HG02840 (cell line): ENCODE results near the gene RCAN3.
"Not testable (repeated sequence)": the region's sequence is repeated elsewhere in the genome, so short reads cannot be mapped to it uniquely, and the experiment has no call there.

ENCODE experiments used
- ATAC-seq: cut with Tn5 transposase; IDR thresholded peaks from one replicate; pipeline ENCODE4 v1.9.1; 2021; ENCODE audit warnings: mild to moderate bottlenecking, moderate library complexity, moderate number of reproducible peaks; ENCODE audit not compliant: unreplicated experiment, low FRiP score

The RCAN3 gene

DNA sequence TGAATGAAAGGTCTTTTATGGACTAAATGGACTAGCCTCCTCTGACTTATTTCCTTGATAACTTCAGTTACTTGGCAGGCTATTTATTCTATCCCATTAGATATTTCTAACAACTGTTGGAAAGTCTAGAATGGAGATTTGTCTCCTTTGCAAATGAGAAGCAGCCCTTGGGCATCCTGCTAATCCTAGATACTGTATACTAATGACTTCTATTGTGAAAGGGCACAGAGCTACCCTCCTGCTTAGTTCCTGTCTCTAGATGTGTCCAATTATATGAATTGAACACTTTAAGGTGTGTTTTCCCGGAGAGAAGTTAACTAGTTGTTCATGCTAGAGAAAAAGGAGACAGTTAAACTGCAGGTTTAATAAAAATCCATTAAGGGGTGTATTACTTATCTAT, 43.0 kb downstream of the RCAN3 start:
- ATAC-seq, result no peak

DNA sequence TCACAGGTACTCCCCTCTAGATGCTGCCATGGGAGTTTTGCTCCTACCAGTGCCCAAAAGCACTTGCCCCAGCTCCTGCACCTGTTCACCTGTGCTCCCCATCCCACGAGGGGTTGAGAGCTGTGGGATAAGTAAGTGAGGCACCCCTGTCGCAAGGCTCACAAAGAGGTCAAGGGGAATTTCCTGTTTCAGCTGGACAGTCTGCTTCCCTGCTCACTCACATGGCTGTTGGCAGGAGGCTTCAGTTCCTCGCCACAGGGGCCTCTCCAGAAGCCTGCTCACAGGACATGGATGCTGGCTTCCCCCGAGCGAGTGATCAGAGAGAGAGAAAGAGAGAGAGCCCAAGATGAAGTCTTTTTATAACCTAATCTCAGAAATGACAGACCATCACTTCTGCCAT, 44.6 kb downstream of the RCAN3 start:
- ATAC-seq, result no peak

DNA sequence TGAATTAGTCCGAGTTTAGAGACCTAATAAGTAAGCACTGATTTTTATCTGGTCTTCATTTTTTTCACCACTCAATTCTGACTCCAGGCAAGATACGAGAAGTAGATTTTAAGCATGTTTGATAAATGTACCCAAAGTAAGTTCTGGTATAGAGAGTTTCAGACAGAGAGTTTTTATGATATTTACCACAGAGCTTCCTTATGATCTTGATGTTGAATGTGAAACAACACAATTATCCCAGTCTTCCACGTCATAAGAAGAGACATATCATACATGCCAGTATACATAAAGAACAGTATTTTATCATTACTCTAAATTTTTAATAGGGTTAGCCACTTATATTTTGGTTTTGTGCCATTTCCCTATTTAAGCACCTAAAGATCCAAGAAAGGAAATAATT, 45.4 kb downstream of the RCAN3 start:
- no peak for ATAC-seq

DNA sequence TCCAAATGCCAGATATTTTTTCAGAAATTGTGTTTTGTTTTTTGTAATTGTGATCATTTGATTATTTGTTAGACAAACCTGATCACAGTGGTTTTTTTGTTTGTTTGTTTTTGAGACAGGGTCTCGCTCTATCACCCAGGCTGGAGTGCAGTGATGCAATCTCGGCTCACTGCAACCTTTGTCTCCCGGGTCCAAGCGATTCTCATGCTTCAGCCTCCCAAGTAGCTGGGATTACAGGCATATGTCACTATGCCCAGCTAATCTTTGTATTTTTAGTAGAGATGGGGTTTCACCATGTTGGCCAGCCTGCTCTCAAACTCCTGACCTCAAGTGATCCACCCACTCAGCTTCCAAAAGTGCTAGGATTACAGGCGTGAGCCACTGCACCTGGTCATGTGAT, 46.6 kb downstream of the RCAN3 start:
- not testable (repeated sequence) for ATAC-seq

DNA sequence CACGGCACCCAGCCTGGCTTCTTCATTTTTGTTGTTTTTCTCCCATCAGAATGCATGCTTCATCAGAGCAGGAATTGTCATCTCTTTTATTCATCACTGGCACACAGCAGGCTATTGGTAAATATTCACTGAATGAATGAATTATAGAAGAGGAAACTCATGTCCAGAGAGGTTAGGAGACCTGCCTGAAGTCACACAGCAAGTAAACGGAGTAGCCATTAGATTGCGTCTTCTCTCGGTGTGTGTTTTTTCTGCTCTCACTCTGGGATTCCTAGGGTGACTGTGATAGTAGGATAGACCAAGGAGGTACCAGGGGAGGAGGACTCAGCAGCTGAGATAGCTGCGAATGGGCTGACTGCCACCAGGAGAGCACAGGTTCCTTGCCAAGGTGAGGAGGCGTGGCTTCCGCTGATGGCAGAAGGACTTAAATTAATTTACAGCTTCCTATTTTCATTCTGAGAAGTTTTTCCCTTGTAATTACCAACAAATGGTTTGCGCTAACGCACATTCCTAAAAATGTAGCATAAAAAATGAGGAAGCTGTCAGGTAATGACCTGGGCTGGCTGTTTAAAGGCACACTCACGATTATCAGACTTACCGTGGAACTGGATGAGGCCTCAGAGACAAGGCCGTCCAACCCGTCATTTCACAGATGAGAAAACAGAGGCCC, 48.8 kb downstream of the RCAN3 start:
- no peak for ATAC-seq

DNA sequence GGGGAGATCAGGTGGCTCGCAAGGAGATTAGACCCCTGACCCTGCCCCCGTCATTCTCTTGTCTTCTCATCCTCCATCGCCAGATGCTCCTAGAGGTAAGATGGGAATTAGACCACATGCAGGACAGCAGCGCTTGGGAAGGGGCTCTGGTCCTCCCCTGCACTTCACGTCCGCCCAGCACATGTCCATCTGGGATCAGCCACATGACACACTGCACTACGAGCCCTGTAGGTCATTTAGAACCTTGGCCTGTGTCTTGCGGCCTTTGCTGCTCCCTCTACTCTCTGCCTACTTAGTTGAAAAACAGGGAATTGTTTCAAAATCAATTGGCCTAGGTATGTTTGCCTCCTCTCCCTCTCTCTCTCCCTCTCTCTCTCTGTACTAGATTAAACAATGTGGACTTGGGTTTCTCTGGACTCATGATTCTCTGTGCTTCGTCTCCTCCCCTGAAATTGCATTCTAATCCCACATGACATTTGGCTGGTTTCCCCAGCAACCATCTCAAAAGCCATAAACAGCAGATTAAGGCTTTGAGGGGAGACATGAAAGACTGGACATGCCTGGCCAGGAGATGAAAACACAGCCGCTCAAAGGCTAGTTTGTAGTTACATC, 49.4 kb downstream of the RCAN3 start:
- ATAC-seq, result no peak

DNA sequence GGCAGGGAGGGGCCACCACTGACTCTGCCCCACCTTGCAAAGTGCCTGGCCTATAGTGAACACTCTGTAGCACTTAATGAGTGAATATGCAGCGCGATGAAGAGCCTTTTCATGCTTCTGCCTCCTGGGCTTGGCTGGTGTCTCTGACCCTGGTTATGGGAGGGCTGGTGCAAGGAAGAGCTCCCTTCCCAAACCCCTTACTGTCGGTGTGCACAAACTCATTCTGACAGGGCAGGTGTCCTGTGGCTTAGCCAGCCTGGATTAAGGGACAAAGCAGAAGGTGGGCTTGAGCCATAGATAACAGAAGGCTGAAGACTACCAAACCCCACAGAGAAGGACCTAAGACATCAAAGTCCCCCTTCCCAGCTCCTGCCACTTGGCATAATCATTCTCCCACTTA, 51.3 kb downstream of the RCAN3 start:
- ATAC-seq, result no peak

DNA sequence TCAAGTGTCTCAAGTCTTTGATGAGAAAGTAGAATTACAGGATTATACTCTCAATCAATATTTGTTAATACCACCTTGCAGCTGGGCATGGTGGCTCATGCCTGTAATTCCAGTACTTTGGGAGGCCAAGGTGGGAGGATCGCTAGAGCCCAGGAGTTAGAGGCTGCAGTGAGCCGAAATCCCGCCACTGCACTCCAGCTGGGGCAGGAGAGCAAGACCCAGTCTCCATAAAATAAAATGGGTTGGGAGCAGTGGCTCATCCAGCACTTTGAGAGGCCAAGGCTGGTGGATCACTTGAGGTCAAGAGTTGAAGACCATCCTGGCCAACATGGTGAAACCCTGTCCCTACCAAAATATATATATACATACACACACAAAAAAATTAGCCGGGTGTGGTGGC, 52.1 kb downstream of the RCAN3 start:
- no peak for ATAC-seq

DNA sequence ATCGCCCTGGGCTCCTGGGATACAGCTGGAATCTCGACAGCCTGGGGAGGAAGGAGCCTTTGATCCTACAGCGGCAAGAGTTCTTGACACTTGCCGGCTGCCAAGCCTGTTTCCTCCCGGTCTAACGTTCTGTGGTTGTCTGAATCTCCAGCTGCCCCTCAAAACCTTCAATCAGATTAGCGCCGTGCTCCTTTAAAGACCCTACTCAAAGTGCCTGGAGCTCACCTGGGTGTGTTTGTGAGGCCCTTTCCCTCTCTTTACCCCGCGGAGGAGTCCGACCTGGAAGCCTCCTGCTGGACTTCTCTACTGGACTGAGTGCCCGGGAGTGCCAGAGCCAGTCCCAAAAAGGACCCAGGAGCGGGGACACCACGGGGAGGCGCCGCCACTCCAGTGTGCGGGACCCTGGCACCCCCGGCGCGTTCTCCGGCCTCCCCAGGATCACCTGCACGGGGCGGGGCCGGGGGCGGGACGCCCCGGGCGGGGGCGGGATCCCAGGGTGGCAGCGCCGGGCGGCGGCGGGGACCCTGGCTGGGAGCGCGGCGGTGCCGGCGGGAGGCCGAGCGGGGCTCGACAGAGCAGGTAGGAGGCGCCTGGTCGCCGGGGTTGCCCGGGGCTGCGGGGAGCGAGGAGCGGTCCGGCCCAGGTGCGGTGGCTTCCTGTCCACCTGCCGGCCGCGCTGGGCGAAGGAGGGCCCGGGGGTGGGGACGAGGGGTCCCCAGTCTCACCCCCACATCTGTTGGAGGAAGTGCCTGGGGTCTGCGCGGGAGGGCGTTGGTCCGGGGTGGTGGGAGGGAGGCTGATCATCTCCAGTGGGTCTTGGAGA, 53.2 kb downstream of the RCAN3 start, which contains the start of gene NCMAP:
NCMAP (plus strand) TSS at position 497 of the 823 bp plus-strand sequence. CDS start 39,344 bp downstream, outside the sequence.
- ATAC-seq, result no peak

DNA sequence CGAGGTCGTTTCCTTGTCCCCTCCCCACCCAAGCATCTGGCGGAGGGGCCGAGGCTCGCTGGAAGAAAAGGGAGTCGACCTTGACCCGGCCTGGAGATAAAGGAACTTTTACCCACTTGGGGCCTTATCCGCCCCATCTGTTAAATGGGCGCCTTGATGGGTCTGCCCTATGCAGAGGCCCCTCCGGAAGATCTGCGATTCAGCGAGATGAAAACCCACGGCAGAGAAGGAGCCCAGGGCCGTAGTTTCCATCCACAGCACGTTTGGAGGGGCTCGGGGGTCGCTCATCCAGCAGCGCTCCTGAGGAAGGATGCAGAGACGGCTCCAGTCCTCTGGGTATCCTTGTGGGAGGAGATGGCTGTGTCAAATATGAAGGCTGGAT, 53.8 kb downstream of the RCAN3 start:
- no peak for ATAC-seq

DNA sequence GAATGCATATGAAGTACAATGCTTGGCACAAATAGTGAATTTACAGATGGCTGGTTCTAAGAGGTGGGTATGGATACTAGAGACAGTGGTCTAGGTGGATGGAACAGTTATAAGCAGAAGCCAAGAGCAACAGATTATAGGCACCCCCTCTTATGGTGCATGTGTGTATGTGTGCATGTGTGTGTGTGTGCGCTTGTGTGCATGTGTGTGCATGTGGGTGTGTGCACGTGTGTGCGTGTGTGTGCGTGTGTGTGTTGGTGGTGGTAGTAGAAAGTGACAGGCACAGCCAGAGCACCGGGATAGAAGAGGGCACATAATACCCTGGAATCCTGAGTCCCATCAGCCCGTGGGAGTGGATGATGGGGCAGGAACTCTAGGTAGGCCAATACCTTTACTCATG, 54.6 kb downstream of the RCAN3 start:
- no peak for ATAC-seq

DNA sequence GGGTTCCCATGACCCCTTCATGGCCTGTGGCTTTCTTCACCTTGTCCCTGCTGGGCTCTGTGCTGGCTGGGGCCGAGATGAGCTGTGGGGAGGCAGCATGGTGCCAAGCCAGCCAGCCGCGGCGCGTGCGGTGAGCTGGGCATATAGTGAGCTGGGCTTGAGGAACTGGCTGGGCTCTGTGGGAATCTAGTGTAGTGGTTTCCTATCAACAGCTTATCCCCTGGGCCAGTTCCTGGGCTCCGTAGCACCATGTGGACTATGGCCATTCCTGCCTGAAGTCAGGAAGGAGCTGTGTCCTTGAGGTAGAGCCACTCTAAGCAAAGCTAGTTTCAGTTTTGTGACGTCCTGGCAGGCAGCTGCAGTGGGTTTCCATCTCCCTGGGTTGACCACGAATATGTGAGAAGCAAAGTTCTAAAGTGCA, 55.1 kb downstream of the RCAN3 start:
- no peak for ATAC-seq

DNA sequence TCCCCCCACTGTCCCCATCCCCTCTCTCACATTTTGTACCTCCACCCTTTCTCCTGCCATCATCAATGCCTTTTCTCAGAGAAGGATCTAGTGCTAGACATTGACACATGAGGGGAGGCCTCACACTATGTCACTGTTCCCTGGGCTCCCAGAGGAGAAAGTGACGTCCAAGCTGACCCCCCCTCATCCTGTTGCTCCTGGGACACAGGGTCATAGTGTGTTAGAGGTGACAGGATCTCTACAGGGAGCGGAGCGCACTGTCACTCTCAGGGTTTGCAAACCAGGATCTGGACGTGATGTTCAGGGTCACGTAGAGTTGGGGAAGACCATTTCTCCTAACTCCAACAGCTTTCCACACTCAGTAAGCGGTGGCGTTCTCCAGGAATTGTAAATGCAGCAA, 55.8 kb downstream of the RCAN3 start:
- no peak for ATAC-seq

DNA sequence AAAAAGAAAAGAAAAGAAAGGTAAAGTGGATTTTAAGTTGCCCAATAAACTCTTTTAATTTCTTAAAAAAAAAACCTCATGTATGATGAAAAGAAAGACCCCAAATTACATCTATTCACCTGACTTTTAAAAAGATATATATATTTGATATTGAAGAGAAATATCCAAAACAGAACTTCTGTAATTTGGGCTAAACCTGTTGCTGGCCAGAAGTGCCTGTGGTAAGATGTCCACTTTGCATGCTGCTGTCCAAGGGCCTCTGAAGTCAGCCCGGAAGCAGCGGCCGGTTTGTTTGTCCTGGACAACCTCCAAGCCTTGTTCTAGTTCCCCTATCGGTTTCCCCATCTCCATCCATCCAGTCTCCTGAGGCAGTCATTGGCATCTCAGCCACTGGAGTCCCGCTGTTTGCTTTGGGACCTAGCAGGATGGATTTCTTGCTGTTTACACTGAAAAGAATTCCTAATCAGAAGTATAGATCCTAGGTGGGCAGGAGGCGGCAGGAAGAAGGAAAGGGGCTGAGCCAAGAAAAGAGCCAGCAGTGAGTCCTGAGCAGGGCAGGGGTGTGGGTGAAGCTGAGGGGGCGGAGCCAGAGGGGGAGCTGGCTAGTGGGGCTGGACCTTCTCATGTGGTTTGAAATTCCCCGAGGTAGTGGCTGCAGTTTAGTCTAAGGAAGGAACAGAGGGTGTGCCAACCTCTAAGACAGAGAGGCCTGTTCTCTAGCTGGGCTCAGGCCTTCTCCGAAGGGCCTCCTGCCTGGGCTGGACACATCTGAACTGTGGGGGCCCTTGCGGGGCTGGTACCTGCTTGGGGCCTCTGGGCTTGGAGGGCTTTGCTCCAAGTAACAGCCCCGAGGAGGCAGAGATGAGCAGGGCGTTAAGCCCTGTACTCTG, 56.5 kb downstream of the RCAN3 start:
- ATAC-seq, result no peak

DNA sequence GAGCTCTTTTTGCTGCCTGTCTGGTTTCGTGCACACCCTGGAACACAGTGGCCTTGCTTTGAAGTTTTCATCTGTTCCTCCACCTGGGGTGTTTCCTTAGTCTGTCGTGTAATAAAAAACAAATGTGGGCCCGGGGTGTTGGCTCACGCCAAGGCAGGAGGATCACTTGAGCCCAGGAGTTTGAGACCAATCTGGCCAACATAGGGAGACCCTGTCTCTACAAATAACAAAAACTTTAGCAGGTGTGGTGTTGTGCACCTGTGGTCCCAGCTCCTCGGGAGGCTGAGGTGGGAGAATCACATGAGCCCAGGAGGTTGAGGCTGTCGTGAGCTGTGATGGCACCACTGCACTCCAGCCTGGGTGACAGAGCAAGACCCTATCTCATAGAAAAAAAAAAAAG, 57.7 kb downstream of the RCAN3 start:
- no peak for ATAC-seq

DNA sequence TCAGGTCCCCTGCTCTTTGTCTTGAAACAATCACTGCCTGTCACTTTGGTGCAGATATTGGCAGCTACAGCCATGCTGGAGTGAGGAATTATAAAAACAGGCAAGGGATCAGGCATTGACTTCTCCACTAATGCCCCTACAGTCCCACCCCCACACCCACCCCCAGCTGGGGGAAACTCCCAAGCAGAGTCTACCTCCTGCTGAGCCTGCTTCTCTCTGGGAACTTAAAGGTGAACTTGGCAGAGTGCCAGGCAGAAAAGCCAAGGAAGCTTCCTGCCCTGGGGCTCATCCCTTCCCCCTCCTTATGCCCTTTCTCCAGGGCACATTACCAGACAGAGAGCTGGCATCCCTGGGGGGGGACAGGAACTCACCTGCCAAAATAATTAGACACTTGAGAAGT, 60.0 kb downstream of the RCAN3 start:
- ATAC-seq, result no peak

DNA sequence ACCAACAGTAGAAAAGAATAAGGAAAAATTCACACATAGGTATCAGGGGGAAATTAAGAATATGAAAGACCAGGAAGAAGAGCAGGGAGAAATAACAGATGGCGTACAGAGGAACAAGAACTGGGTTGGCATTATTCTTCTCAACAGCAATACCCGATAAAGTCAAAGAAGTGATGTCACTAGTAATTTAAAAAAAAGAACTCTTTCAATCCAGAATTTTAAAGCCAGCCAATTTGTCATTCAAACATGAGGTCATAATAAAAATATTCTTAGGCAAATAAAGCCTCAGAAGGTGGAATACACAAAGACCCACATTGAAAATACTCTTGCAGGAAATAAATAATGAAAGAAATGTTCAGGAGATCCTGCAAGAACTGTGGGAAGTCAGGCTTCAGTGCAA, 62.1 kb downstream of the RCAN3 start:
- ATAC-seq, result no peak

DNA sequence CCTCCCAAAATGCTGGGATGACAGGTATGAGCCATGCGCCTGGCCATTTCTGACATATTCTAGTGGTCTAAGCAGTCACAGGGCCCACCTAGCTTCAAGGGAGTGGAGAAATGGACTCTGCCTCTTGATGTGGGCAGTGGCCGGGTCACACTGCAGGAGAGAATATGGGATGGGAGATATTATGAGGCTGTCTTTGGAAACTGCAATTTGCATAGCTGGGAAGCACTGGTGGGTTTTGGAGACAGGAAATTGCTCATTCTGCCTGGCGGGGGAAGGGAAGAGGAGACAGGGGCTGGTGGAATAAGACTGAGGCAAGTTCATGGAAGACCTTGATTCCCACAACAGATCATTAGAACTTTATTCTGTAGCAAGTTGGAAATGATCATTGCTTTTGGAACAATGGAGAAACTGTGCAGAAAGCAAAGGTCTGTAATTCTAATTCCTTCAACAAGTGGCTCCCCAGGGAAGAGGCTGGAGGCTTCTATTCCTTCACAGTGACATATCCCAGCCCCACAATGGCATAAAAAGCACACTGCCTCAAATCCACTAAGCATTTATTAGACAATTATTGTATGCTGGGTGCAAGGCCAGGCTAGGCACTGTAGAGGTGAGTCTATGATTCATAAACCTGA, 63.7 kb downstream of the RCAN3 start:
- no peak for ATAC-seq

DNA sequence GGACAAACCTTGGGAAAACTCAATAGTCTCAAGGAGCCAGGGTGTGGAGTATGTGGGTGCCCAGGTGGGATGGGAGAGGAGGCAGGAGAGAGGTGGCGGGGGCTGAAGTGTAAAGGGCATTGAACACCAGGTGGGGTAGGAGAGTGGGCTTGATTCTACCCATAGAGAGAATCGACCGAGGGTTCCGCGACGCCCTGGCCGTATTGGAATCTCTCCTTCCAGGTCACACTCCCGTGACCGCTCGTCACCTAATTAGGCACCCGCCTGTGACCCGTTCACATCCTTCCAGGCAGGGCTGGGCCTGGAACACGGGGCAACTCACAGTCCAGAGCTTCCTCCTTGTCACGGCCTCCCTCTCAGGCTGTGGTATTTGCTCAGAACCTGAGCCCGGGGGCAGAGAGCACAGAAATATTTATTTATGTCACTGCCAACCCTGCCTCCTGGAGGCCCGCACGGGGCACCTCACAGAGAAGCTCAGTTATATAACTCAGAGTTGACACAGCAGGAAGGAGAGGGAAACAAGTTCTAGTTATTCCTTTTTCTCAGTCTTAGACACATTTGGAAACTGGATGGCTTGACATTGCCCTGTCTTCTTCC, 65.3 kb downstream of the RCAN3 start:
- ATAC-seq, result no peak

DNA sequence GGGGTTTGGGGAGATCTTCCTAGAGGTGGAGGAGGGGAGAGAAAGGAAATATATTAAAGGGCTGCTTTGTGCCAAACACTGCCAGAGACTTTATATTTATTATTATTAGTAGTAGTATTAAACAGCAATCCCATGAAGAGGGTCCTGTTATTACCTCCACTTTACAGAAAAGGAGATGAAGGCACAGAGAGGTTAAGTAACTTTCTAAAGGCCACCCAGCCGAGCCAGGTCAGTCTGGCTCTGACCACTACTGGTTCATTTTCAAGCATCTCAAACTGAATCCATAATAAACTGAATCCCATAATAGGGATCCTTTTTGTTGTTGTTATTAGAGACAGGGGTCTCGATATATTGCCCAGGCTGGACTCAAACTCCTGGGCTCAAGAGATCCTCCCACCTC, 65.8 kb downstream of the RCAN3 start:
- no peak for ATAC-seq
